Muscle of back (tissue), 11 donors: Measurements from ENCODE around the gene PITPNM1. TPM values are rescaled to one million over a fixed set of nuclear protein-coding genes. Genes with fewer than 3 reads are reported as not detected.
"Not testable (repeated sequence)": the region's sequence is repeated elsewhere in the genome, so short reads cannot be mapped to it uniquely, and the experiment has no call there.

Source experiments
- DNase-seq, 3 donors: peaks; one replicate each; pipeline versions ENCODE4 v3.0.0 to v3.0.0-alpha.2; 2013
- polyA plus RNA-seq, 10 donors: library from polyadenylated mRNA; unstranded; fragments of 120-200 nt; gene quantifications; one replicate each; pipeline ENCODE4 v1.2.1, GENCODE V29; 2013; ENCODE audit not compliant: insufficient read length in 10 of 10

Gene PITPNM1
- polyA plus RNA-seq, 10 donors, result 6.0 to 9.9 (median 8.3) TPM

DNA sequence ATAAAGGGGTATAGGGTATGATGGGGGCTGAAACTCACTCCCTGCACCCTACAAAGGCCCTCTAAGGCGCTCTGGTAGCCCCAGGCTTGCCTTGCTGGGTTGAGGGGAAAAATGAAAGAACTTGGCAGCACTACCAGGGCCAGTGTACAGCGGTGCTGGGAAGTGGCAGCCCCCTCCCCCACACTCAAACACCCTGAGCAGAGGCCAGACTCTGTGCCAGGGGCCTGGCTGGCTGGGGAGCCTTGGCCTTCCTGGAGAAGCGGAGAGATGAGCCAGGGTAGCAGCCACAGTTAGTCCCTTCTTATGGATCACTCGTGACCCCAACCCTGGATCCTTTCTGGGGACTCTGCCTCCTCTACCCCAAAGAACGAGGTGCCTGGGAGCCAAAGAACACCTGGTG, 38.8 kb downstream of the PITPNM1 start:
- DNase-seq, result no peak

DNA sequence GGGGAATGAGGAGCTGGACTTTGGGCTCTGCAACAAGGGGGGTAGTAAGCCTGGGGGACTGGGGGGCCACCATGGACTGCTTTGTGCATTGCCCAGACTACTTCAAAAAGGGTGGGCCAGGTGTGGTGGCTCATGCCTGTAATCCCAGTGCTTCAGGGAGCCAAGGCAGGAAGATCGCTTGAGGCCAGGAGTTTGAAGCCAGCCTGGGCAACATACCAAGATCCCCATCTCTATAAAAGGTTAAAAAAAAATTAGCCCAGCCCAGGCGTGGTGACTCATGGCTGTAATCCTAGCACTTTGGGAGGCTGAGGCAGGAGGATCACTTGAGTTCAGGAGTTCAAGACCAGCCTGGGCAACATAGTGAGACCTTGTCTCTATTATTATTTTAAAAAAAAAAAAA, 39.6 kb downstream of the PITPNM1 start:
- not testable (repeated sequence) for DNase-seq

DNA sequence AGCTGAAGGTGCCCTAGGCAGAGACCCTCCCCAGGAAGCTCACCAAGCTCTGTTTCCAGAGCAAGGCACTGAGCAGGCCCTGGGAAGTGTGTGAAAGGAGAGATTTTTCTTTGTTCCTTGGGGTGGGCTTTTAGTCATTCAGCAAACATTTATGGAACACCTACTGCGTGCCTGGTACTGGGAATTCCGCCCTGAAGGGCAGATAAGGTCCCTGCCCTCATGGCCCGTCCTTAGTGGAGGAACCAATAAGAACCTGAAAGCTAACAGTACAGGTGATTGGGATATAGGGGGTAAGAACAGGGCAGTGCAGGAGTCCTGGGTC, 40.0 kb downstream of the PITPNM1 start:
- peak in 1 of 3 donors; percentile 17 for DNase-seq

DNA sequence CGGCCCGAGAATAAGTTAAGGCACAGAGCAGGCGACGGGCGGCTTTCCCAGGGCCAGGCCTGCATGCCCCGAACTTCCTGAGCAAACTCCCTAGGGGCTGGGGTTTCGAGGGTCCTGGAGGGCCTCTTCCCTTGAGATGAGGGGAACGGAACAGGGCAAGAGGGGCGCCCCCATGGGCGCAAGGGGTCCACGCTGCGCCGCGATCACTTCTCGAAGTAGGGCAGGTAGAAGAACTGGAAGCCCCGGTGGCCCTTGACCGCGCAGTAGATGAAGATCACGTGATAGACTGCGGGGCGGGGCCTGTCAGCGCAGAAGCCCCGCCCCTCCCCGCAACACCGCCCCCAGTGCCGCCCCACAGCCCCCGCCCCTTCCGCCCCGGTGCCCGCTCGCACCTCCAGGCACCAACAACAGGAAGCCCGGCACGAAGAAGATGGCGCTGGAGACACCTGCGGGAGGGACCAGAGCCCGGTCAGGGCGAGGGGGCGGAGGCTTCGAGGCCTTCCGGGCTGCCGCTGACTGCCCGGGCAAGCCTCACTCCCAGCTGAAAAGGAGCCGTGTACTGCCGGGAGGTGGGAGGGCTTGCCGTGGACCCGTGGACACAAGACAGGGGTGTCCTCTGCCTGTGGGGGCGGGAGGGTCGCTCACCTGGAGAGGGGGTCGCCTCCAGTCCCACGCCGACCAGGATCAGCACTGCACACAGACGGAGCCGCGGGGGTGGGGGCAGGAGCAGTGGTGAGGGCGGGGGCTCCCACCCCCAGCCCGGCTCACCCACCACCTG, 40.6 kb downstream of the PITPNM1 start:
- DNase-seq, result peak; percentile 47 to 78 (median 66)

DNA sequence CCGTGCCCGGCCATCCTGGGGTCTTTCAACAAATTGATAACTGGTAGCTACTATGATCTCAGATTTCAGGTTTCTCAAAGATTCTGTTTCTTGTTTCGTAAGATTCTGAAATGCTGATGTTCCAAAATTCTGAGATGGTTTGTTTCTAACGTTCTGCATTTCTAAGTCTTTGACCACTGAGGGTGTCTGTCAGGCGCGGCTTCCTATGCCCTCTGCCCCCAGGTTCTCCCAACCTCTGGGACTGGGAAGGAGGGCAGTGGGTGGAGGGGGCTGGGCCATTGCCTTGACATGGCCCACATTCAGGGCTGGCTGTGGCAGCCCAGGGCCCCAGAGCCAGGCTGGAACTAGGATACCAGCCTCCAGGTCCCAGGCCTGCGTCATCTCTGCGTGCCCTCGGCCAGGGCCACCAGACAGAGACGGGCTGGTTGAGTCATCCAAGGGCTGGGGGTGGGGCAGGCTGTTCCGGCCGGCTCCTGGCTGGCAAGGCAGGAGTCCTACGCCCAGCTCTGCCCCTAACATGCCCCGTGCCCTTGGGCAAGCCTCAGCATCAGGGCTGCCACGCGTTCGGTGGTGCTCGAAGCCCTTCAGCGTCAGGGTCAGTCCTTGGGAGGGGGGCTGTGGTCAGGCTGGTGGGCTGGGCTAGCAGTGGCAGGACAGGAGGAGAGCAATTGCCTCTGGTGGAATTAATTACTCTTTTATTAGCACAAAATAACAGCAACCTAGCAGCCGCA, 41.3 kb downstream of the PITPNM1 start:
- no peak for DNase-seq

DNA sequence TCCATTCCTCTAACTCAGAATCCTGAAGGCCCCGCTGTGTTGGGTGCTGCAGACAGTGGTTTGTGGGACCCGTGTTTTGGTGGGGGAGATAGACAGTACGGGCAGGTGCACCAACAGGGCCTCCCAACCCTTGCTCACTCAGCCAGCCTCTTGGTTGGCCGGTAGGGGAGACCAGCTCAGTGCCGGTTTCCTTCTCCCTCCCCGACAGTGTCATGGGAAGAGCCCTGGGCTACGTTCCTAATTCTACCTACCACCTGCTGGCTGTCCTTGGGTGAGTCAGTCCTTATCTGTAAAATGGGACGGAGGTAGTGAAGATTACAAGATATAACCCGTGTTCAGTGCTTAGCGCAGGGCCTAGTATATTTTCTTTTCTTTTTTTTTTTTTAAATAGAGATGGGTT, 42.0 kb downstream of the PITPNM1 start:
- no peak for DNase-seq

DNA sequence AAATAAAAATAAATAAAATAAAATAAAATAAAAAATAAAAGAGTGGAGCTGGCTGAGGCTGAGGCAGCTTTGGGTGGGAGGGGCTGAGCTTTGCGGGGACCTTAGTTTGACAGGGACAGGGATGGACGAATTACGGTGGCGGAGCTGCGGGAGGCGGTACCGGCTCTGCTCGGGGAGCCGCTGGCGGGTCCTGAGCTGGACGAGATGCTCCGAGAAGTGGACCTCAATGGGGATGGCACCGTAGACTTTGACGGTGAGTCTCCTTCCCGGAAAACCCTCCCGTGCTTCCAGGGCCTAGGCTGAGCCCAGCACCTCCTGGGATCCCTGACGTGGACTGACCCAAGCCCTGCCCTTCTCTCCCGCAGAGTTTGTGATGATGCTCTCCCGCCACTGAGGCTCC, 46.9 kb downstream of the PITPNM1 start:
- no peak for DNase-seq

DNA sequence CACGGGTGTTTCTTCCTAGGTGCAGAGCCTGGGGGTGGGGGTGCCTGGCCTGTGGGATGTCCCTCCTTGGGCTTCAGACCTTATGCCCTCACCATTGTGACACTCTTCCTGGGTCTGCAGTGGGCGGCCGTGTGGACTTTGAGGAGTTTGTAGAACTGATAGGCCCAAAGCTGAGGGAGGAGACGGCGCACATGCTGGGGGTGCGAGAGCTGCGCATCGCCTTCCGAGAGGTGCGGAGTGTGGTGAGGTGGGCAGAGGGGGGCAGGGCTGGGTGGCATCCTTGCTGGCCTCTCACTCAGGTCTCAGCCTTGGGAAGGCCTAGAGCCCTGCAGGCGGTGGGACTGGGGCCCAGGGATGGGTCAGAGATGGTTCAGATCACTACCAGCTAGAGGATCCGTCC, 47.7 kb downstream of the PITPNM1 start:
- DNase-seq, result no peak

DNA sequence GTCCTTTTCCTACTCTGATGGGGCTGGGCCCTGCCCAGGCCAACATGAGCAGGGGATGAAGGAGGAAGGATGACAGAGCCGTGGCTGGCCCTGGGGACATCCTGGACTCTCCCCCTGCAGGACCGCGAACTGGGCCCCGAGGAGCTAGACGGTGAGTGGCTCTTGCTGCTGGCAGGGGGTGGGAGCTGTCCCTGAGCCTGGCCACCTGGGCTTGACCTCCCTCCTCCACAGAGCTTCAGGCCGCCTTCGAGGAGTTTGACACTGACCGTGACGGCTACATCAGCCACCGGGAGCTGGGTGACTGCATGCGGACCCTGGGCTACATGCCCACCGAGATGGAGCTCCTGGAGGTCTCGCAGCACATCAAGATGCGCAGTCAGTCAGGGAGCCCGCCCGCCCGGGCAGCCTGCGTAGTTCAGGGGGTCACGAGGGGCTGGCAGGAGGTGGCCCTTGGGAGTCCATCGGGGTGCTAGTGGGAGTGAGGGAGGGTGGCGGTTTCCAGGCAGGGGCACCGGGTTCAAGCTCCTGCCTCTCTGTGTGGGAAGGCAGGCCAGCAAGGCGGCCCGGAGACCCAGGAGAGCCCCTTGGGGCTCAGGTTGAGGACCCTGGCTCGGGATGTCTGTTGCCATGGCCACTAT, 49.0 kb downstream of the PITPNM1 start:
- DNase-seq, result no peak

DNA sequence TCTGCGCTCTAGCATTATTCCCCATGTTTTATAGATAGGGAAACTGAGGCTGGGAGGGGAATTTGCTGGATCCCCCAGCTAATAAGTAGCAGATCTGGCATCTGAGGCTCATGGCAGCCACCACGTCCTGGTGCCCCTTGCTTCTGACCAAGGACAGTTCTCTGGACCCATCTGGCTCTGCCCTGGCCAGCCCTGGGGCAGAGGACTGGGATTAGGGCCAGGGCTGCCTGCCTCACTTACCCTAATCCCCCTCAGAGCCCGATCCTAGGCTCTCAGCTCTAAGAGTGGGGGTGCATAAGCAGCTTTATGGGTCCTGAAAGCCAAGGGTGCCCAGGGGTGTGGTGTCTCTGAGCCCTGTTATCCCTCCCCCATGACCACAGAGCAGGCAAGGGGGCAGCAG, 50.1 kb downstream of the PITPNM1 start, which contains the start of gene CABP4:
CABP4 (plus strand) TSS at position 301 of the 400 bp plus-strand sequence; CDS start at position 371, 70 bp downstream.
- no peak for DNase-seq

DNA sequence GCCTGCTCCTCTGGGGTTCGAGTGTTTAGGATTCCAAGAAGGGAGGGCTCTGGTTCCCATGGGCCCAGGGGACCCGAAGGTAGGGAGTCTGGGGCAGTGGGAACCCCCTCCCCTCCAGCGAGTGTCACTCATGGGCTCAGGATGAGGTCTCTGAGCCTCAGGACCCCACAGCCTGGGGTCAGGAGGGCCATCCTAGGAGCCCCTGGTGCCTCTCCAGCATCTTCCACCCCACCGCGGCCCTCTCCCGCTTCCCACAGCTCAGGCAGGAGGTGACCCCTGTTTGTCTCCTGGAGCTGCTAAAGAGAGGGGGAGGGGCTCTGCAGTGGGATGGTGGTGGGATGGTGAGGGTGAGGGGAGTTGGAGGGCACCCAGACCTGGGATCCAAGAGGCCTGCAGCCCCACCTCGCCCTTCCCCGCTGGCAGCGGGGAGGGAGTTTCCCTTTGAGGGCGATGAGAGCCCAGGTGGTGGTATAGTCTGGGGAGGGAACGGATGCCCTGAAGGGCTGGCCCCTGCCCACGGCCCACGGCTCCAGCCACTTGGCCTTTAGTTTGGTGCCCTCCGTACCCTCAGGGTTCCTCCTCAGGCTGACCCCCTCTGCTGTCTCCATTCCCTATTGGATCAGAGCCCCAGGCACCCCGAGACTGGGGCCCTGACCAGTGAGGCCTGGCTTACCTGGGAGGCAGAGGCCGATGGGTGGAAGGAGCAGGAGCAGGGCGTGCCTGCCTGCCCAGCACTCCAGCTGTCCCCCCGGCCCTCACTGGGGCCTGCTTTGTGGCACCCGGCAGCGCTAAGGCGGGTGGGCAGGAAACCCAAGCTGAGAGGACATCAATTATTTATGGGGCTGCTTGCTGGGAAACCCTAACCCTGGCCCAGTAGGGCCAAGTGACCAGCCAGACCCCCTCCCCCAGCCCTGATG, 51.1 kb downstream of the PITPNM1 start:
- no peak for DNase-seq

DNA sequence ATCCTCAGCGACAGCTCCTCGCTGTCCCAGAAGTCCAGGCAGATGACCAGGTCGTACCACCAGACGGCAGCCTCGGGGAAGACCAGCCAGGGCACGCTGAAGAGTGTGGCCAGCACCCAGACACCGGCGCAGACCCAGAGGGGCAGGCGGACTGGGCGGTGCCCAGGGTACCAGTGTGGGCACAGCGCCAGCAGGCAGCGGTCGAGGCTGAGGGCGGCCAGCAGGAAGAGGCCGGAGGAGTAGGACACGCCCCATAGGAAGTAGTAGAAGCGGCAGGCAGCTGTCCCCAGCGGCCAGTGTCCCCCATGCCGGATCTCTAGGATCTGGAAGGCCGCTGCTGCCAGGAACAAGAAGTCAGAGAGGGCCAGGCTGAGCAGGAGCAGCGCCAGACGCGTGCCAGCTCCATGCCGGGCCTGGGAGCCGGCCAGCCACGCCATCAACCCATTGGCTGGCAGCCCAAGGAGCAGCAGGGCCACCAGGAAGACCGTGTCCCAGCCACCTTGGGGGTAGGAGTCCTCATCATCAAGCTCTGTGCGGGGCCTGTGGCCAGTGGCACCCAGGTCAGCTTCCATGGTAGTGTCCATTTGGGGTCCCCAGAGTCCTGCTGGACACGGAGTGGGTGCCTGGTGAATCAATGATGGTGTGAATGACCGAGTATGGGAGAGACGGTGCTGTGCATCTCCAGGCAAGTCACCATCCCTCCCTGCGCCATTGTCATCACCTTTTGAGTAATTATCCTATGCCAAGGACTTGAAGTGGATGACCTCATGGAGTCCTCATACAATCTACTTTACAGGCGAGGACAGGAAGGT, 52.8 kb downstream of the PITPNM1 start, which contains the start of gene GPR152:
GPR152 (minus strand) TSS at position 589 of the 812 bp plus-strand sequence; CDS start at position 584, 5 bp downstream.
- peak in 1 of 3 donors; percentile 19 for DNase-seq

DNA sequence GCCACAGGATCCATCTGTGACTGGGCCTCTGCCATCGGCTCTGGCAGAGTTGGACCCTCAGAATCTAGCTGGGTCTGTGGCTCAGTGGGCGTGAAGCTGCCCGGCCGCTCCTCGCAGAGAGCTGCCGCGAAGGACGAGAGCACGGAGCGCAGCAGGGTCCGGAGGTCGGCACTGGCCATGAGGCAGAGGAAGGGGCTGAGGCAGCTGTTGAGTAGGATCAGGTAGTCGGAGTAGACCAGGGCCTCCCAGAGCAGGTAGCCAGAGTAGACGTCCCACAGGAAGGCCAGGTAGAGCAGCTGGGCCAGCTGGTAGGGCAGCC, 53.5 kb downstream of the PITPNM1 start:
- DNase-seq, result no peak

DNA sequence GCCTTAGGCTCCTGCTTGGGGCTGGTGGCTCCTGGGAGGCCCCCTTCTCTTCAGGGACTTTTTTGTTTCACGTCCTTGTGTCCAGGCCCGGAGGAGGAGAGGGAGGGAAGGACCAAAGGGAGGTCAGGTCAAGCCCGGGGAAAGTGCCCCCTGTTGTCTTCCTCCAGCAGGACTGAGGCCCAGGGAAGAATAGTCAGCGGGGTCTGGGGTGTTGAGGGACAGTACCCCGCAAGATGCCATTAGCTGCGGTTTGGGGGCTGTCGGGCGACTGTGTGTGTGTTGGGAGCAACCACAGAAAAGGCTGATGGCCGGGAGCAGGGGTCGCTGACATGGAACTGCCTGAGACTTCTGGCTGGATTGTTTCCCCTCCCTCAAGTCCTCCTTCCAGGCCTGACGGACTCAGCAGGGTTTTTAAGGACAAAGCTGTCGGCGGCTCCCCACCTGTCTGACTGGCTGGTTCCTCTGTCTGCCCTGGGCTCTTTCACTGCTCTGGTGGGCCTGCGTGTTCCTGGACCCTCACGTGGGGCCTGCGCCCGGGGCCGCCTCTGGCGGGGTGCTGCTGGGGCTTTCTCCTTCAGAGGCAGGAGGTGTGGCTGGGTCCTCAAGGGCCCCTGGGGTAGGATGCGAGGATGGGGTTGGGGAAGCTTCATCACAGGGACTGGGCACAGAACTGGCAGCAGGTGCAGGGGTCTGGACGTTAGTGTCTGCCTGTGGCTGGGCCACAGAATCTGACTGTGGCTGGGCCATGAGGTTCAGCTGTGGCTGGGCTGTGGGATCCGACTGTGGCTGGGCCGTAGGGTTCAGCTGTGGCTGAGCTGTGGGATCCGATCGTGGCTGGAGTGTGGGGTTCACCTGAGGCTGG, 54.1 kb downstream of the PITPNM1 start:
- DNase-seq, result no peak

DNA sequence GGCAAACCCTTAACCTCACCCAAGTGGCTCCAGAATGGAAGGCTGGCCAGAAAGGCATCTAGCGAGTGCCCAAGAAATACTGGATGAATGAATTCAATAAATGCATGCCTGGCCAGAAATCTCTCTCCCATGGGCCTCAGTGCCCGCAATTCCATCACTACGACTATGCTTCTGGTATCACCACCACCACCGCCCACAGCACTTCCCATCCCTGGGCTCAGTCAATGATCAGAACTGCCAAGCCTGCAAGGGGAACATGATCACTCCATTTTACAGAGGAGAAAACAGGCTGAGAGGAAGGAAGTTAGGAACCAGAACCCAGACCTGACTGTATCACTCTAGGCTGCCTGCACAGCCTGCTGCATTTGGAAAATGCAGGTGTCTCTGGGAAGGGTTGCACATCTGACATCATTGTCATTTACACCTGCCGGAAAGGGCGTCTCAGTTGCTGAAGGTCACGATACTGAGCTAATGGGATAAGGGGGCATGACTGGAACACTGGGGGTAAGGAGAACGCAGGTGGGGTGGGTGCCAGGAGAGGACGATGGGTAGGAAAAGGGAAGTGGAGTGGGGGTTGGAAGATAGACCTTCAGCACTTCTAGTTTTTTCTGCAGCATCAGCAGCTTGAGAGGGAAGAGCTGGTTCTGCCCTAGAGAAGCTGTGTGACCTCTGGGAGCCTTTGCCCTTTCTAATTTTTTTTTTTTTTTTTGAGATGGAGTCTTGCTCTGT, 55.9 kb downstream of the PITPNM1 start:
- DNase-seq, result no peak

DNA sequence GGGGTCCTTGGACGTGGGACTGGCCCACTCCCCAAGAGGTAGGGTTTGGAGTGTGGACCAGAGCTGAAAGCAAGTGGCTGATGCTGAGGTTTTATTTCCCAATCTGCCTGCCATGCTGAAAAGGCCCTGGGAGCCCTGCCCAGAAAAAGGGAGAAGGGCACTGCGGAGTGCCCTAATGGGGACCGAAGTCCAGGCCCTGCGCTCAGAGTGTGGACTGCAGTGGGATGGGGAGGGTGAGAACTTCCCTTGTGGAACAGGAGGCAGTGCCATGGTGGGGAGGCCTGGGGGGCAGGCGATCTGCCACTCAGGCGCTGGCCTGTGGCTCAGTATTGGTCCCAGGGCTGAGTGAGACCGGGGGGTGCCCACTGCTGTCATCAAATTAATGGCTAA, 56.9 kb downstream of the PITPNM1 start:
- no peak for DNase-seq

DNA sequence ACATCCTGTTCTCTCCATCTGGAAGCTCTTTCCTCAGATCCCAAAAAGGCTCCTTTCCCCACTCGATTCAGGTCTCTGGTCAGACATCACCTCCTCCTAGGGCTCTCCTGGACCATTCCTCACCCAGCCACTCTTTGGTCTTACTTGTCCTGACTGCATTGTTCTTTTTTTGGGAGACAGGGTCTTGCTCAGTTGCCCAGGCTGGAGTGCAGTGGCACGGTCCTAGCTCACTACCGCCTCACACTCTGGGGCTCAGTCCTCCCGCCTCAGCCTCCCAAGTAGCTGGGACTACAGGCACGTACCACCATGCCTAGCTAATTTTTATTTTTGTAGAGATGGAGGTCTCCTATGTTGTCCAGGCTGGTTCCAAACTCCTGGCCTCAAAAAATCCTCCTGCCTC, 59.6 kb downstream of the PITPNM1 start:
- no peak for DNase-seq

DNA sequence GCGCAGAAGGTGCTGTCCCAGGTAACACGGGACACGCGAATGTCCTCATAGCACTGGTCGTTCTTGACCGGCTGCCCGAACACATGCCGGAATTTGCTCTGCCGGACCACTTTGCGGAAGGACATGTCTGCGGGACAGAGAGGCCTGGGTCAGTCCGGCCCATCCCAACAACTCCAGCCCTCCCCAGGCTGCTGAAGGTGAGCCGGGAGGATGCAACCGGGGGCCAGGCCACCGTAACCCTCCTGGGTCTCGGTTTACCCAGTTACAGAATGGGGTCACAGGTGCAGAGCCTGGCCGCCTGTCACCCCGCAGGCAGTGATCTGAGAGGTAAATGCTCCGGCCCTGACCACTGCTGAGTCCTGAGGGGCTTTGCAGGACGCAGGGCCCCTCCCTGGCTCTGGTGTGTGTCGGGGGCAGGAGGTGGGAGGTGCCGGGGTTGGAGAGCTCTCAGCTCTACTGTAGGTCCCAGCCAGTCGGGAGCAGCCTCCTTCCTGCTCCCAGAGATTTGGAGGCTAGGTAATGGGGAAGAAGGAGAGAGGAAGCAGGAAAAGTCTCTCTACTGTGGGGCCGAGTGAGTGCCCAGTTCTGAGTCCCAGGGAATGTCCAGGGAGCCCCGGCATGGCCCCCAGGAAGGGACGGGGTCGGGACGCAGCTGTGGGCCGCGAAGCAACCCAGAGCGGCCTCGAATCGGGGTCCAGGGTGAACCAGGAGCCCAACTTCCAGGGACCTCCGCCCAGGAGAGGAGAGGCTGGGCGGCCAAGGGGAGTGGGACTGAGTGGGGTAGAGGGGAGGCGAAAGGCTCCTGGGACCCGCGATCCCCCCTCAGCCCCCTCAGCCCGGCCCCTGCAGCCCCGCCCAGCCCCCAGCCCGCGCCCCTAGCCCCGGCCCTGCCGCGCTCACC, 62.4 kb downstream of the PITPNM1 start:
- DNase-seq, result peak in 1 of 3 donors; percentile 37
